Measurements from ENCODE around the gene QRFP. TPM values are rescaled to one million over a fixed set of nuclear protein-coding genes. Genes with fewer than 3 reads are reported as not detected.

QRFP gene
- total RNA-seq, 1 donor from 2014 or later, result not detected

DNA sequence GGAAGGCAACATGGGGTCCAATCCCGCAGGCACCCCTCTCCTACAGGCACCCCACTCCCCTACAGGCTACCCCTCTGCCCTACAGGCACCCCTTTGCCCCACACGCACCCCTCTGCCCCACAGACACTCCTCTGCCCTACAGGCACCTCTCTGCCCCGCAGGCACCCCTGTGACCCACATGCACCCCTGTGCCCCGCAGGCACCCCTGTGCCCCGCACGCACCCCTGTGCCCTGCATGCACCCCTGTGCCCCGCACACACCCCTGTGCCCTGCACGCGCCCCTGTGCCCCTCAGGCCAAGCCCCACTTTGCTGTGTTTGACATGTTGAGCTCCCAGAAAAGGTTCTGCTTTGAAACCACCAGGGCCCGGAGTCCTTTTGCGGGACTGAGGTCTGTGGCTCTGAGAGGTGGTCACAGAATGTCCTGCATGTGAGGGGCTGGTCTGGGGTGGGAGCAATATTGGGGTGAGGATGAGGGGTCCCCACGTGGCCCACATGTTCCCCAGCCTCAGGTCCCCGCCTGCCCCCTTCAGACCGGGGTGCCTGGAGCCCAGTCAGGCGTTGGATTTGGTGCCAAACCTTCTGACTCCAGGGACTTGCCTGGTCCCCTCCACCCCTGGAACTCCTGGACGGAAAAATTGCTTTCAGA, 616 bp upstream of the QRFP start:
- DNase-seq (no peak), ATAC-seq (ENCODE audit: low read depth) (no peak)
- no peaks in the 10 kb centered on the region for H3K9me3 Mint-ChIP-seq
- peaks cover 11% of the 10 kb centered on the region for H3K4me1 Mint-ChIP-seq
- no peak overlapping the region for H3K4me3 Mint-ChIP-seq
- H3K27me3 Mint-ChIP-seq, result peaks cover 5% of the 10 kb centered on the region
- intact Hi-C loops (cut with micrococcal nuclease), result no loop called here
- H3K36me3 Mint-ChIP-seq (ENCODE audit: low read depth), result peaks cover 5% of the 10 kb centered on the region
- TF ChIP-seq, protein P1, sequence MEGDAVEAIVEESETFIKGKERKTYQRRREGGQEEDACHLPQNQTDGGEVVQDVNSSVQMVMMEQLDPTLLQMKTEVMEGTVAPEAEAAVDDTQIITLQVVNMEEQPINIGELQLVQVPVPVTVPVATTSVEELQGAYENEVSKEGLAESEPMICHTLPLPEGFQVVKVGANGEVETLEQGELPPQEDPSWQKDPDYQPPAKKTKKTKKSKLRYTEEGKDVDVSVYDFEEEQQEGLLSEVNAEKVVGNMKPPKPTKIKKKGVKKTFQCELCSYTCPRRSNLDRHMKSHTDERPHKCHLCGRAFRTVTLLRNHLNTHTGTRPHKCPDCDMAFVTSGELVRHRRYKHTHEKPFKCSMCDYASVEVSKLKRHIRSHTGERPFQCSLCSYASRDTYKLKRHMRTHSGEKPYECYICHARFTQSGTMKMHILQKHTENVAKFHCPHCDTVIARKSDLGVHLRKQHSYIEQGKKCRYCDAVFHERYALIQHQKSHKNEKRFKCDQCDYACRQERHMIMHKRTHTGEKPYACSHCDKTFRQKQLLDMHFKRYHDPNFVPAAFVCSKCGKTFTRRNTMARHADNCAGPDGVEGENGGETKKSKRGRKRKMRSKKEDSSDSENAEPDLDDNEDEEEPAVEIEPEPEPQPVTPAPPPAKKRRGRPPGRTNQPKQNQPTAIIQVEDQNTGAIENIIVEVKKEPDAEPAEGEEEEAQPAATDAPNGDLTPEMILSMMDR (IDR thresholded peaks at IDR 0.05), result no peak
- POLR2A ChIA-PET, result no interaction called here
- H3K27ac Mint-ChIP-seq, result no peak overlapping the region
- CTCF ChIA-PET, result no interaction called here

DNA sequence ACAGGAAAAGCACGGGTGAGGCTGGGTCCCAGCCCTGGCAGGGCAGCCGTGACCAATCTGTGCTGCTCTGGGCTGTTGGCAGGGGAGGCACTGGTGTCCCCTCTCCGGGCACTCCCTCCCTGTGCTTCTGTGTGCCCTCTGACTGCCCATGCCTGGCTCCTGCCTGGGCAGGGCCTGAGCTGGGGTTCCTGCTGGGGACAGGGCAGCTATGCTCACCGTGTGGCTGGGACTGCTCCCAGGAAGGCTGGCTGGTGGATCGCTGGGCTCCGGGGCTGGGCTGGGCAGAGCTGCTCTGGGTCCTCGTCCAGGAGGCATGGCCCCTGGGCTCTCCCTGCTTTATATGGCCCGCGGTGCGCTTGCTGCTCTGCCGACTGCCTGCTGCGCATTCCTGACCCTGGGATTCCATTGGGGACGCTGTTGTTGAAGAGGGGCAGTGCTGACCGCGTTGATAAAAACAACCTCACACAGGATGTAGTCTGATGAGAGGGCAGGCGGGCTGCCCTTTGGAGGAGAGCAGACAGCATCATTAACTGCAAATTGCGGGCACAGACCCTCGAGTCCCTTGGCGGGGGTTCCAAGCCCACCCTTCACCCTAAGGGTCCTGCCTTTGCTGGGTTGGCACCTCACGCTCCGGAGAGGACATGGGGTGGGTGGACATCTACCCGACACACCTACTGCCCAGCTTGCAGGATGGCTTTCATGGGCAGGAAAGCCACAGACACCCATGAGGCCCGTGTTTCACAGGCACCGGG, 955 bp downstream of the QRFP start:
- POLR2A ChIA-PET, result no interaction called here
- no peak overlapping the region for H3K4me3 Mint-ChIP-seq
- peaks cover 5% of the 10 kb centered on the region for H3K36me3 Mint-ChIP-seq (ENCODE audit: low read depth)
- no peak overlapping the region for H3K27ac Mint-ChIP-seq
- intact Hi-C loops (cut with micrococcal nuclease), result no loop called here
- peaks cover 11% of the 10 kb centered on the region for H3K4me1 Mint-ChIP-seq
- no peaks in the 10 kb centered on the region for H3K9me3 Mint-ChIP-seq
- no peak for DNase-seq
- ATAC-seq (ENCODE audit: low read depth), result no peak
- TF ChIP-seq, protein P1 (IDR thresholded peaks at IDR 0.05), result no peak
- H3K27me3 Mint-ChIP-seq, result peaks cover 3% of the 10 kb centered on the region
- CTCF ChIA-PET, result interaction anchor here (1.2 kb wide), 1 partner anchor 151 kb away, joined by 4 read pairs; no protein-coding TSS in a partner anchor

DNA sequence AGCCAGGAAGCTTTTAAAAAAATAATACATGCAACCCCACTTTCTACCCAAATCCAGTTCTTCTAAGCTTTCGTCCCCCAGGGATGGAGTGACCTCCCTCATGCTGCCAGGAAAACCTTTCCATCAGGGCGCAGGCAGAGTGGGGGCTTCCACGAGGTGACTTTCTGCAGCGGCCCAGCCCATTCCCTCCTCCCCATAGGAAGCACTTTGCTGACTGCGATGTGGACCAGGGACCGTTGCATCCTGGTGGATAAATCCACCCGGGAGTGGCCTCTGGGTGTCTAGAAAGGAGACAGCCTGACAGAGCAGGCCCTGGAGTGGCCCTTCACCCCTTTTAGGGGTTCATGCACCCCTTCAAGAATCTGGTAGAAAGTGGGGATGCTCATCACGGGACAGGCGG, 1.6 kb downstream of the QRFP start:
- no peak overlapping the region for H3K4me3 Mint-ChIP-seq
- peaks cover 11% of the 10 kb centered on the region for H3K4me1 Mint-ChIP-seq
- TF ChIP-seq, protein P1 (IDR thresholded peaks at IDR 0.05), result no peak
- POLR2A ChIA-PET, result no interaction called here
- no peak for ATAC-seq (ENCODE audit: low read depth)
- DNase-seq, result no peak
- H3K27me3 Mint-ChIP-seq, result peaks cover 3% of the 10 kb centered on the region
- H3K9me3 Mint-ChIP-seq, result no peaks in the 10 kb centered on the region
- H3K36me3 Mint-ChIP-seq (ENCODE audit: low read depth), result peaks cover 5% of the 10 kb centered on the region
- no peak overlapping the region for H3K27ac Mint-ChIP-seq
- CTCF ChIA-PET, result interaction anchor here (1.2 kb wide), 1 partner anchor 152 kb away, joined by 4 read pairs; no protein-coding TSS in a partner anchor
- intact Hi-C loops (cut with micrococcal nuclease), result no loop called here

DNA sequence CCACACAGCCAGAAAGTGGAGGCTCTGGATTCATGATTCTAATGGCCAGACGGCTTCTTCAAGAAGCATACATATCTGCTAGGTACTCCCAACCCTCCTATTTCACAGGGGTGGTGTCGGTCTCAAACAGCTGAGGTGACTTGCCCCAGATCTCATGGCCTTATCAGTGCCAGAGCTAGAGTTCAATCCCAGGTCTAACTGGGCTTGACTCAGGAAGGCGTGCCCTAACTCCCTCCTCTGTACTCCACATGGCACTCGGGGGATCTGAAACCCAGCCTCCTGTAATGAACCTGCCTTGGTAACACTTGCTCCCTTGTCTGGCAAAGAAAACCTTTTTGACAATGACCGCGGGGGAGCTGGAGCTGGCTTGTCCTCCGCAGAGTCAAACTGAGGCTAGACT, 2.1 kb downstream of the QRFP start:
- Mint-ChIP-seq H3K4me3 (no peak overlapping the region), H3K36me3 (ENCODE audit: low read depth) (peaks cover 9% of the 10 kb centered on the region), H3K9me3 (no peaks in the 10 kb centered on the region), H3K27me3 (no peaks in the 10 kb centered on the region), H3K27ac (no peak overlapping the region), H3K4me1 (peaks cover 11% of the 10 kb centered on the region)
- POLR2A ChIA-PET, result no interaction called here
- ATAC-seq (ENCODE audit: low read depth) (no peak), DNase-seq (no peak)
- CTCF ChIA-PET, result interaction anchor here (1.2 kb wide), 1 partner anchor 152 kb away, joined by 4 read pairs; no protein-coding TSS in a partner anchor
- intact Hi-C loops (cut with micrococcal nuclease), result loop anchor here (5.0 kb wide), 1 partner anchor 33 kb away; no protein-coding TSS in a partner anchor
- TF ChIP-seq, protein P1 (IDR thresholded peaks at IDR 0.05), result no peak
